ENCODE data around the gene RHEB. TPM values are rescaled to one million over a fixed set of nuclear protein-coding genes. Genes with fewer than 3 reads are reported as not detected.

Gene RHEB
- total RNA-seq, 1 experiment from 2014 or later, result 123 TPM

- Mint-ChIP-seq H3K4me3 (ENCODE audit: low read depth, unreplicated experiment) (no peak overlapping the region), H3K36me3 (ENCODE audit: insufficient read depth, unreplicated experiment) (peaks cover 28% of the 10 kb centered on the region), H3K27ac (ENCODE audit: unreplicated experiment) (no peak overlapping the region), H3K27me3 (ENCODE audit: unreplicated experiment) (no peaks in the 10 kb centered on the region), H3K4me1 (ENCODE audit: low read depth, unreplicated experiment) (peaks cover 56% of the 10 kb centered on the region), H3K9me3 (ENCODE audit: low read depth, unreplicated experiment) (no peaks in the 10 kb centered on the region)
- TF ChIP-seq, protein P1, sequence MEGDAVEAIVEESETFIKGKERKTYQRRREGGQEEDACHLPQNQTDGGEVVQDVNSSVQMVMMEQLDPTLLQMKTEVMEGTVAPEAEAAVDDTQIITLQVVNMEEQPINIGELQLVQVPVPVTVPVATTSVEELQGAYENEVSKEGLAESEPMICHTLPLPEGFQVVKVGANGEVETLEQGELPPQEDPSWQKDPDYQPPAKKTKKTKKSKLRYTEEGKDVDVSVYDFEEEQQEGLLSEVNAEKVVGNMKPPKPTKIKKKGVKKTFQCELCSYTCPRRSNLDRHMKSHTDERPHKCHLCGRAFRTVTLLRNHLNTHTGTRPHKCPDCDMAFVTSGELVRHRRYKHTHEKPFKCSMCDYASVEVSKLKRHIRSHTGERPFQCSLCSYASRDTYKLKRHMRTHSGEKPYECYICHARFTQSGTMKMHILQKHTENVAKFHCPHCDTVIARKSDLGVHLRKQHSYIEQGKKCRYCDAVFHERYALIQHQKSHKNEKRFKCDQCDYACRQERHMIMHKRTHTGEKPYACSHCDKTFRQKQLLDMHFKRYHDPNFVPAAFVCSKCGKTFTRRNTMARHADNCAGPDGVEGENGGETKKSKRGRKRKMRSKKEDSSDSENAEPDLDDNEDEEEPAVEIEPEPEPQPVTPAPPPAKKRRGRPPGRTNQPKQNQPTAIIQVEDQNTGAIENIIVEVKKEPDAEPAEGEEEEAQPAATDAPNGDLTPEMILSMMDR (IDR thresholded peaks at IDR 0.05; ENCODE audit: unreplicated experiment), result no peak
- DNase-seq, result no peak
- no TSS peak for BruUV-seq (replicated peaks)
- intact Hi-C loops (cut with micrococcal nuclease; ENCODE audit: unreplicated experiment), result no loop called here
- CTCF ChIA-PET, result no interaction called here
Observed at GRCh38 chr7:151489498-151489897, 30.2 kb downstream of the RHEB start.

- Mint-ChIP-seq H3K9me3 (ENCODE audit: low read depth, unreplicated experiment) (no peaks in the 10 kb centered on the region), H3K27ac (ENCODE audit: unreplicated experiment) (no peak overlapping the region), H3K36me3 (ENCODE audit: insufficient read depth, unreplicated experiment) (peaks cover 37% of the 10 kb centered on the region), H3K4me1 (ENCODE audit: low read depth, unreplicated experiment) (peaks cover 55% of the 10 kb centered on the region), H3K27me3 (ENCODE audit: unreplicated experiment) (no peaks in the 10 kb centered on the region), H3K4me3 (ENCODE audit: low read depth, unreplicated experiment) (no peak overlapping the region)
- intact Hi-C loops (cut with micrococcal nuclease; ENCODE audit: unreplicated experiment), result no loop called here
- no peak for DNase-seq
- TF ChIP-seq, protein P1 (IDR thresholded peaks at IDR 0.05; ENCODE audit: unreplicated experiment), result no peak
- CTCF ChIA-PET, result no interaction called here
- BruUV-seq (replicated peaks), result no TSS peak
Observed at GRCh38 chr7:151488096-151488495, 31.6 kb downstream of the RHEB start.

DNA sequence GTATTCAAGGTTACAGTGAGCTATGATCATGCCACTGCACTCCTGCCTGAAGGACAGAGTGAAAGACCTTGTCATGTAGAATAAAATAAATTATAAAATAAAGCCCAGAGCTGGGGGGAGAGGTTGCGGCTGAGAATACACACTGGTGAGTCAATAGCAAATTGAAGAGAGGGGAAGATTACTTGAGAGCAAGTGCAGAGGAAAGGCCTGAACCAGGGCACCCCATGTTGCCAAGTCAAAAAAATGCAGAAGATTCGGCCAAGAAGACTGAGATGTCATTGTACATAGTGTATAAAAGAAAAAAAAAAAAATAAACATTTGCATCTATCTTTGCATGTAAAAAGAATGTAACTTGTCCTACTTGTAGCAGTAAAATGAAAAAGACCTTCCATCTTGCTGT, 32.5 kb downstream of the RHEB start:
- BruUV-seq (replicated peaks), result no TSS peak
- TF ChIP-seq, protein P1 (IDR thresholded peaks at IDR 0.05; ENCODE audit: unreplicated experiment), result no peak
- CTCF ChIA-PET, result no interaction called here
- Mint-ChIP-seq H3K4me3 (ENCODE audit: low read depth, unreplicated experiment) (no peak overlapping the region), H3K27me3 (ENCODE audit: unreplicated experiment) (no peaks in the 10 kb centered on the region), H3K36me3 (ENCODE audit: insufficient read depth, unreplicated experiment) (peaks cover 41% of the 10 kb centered on the region), H3K9me3 (ENCODE audit: low read depth, unreplicated experiment) (no peaks in the 10 kb centered on the region), H3K27ac (ENCODE audit: unreplicated experiment) (no peak overlapping the region), H3K4me1 (ENCODE audit: low read depth, unreplicated experiment) (peaks cover 57% of the 10 kb centered on the region)
- intact Hi-C loops (cut with micrococcal nuclease; ENCODE audit: unreplicated experiment), result no loop called here
- DNase-seq, result no peak

DNA sequence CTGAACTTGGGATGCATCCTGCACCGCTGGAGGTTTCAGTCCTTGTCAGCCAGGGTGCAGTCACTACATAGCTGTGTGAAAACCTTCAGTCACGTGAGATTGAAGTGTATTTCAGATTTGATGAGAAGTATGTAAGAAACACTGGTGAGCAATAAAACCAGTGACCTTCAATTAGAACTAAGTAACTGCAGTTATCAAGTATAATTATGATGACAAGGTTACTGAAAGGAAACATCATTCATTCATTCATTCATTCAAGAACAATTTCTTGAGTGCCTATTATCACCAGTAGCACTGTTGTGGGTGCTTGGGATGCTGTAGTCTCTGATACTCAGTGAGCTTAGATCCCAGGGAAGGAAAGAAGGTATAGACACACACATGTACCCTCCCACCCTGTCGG, 33.6 kb downstream of the RHEB start:
- intact Hi-C loops (cut with micrococcal nuclease; ENCODE audit: unreplicated experiment), result no loop called here
- H3K27ac Mint-ChIP-seq (ENCODE audit: unreplicated experiment), result peak overlapping the region; percentile 60
- TF ChIP-seq, protein P1 (IDR thresholded peaks at IDR 0.05; ENCODE audit: unreplicated experiment), result no peak

More for the DNA sequence above, 33.6 kb downstream of the RHEB start:
- Mint-ChIP-seq H3K36me3 (ENCODE audit: insufficient read depth, unreplicated experiment) (peaks cover 41% of the 10 kb centered on the region), H3K4me1 (ENCODE audit: low read depth, unreplicated experiment) (peaks cover 63% of the 10 kb centered on the region), H3K27me3 (ENCODE audit: unreplicated experiment) (no peaks in the 10 kb centered on the region), H3K4me3 (ENCODE audit: low read depth, unreplicated experiment) (no peak overlapping the region), H3K9me3 (ENCODE audit: low read depth, unreplicated experiment) (no peaks in the 10 kb centered on the region)
- no peak for DNase-seq
- CTCF ChIA-PET, result no interaction called here
- no TSS peak for BruUV-seq (replicated peaks)
